Stromal cell of bone marrow (primary cell): ENCODE data around the gene TCF7L1.
"Not testable (repeated sequence)": the region's sequence is repeated elsewhere in the genome, so short reads cannot be mapped to it uniquely, and the experiment has no call there.

ENCODE experiments used
- DNase-seq: peaks from one replicate; pipeline ENCODE4 v3.0.0-alpha.2; 2012; ENCODE audit warnings: low read depth

Gene TCF7L1

GRCh38 chr2:85184990-85185389 is 51.8 kb downstream of the TCF7L1 start:
- no peak for DNase-seq

DNA sequence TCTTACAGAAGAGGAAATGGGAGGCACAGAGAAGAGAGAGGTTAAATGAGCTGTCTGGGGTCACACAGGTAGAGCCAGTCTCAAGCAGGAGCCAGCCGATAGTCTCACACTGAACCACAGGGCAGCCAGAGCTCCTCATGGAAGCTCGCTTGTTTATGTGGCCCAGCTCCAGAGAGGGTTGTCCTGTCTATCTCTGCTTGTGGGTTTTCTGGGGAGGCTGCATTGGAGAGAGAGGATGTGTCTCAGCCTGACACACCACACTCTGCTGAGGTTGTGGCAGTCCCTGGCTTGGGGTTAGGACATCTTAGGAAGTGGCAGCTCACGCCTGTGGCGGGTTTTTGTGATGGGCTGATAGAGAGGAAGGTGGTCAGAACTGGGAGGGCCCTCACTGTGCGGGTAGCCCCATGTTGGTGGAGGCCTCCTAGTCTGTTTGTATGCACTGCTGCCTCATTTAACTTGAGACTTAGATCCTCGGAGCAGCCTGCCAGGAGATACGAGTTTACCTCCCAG is 52.3 kb downstream of the TCF7L1 start:
- no peak for DNase-seq

- DNase-seq, result no peak
These were observed 53.9 kb downstream of the TCF7L1 start for GRCh38 chr2:85187069-85187468.

- DNase-seq, result no peak
These were observed 55.7 kb downstream of the TCF7L1 start for GRCh38 chr2:85188852-85189251.

DNA sequence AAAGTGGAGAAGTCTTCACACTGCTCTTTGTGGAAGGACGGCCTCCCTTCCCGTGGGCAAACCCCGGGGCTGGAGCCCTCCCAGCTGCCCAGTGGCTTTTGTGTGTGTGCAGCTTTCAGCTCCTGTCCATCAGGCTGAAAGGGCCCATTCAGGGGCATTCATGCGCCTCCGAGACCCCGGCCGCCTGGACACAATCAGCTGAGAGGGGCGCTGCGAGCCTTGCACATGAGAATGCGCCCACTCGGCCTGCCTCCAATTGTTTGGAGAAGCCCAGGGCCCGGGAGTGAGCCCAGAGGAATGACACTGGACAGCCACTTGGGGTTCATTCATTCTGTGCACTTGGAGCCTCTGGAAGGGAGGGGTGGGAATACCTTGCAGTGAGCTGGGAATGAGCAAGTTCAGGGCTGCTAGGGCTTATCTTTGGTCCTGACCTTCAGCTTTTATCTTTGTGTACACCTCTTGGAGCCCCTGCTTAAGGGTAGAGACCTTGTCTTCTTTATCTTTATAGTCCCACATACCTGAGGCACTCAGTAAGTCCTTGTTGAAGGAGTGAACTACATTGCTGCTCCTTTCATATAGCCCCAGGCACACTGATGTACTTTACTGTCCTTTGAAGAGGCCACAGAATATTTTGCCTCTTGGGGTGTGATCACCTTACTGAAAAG is 56.5 kb downstream of the TCF7L1 start:
- no peak for DNase-seq

DNA sequence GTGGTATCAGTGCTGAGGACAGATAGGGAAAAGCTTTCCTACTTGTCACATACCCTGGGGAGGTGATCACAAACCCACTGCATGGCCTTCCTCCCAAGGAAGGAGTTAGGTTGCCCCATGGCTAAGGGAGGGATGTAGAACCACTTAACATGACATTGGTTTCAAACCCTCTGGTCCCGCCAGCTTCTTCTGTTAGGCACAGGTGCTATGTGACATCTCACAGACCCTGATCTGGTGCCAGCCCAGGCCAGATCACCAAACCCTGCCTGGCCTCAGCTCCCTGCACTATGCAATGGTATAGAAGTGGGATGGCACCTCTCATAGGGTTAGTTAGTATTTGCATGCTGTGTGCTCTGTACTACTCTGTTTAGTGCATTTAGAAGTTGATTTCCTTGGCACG is 58.0 kb downstream of the TCF7L1 start:
- DNase-seq, result no peak

GRCh38 chr2:85194780-85195480 is 61.7 kb downstream of the TCF7L1 start:
- DNase-seq, result no peak

GRCh38 chr2:85195956-85196355 is 62.8 kb downstream of the TCF7L1 start:
- DNase-seq, result no peak

DNA sequence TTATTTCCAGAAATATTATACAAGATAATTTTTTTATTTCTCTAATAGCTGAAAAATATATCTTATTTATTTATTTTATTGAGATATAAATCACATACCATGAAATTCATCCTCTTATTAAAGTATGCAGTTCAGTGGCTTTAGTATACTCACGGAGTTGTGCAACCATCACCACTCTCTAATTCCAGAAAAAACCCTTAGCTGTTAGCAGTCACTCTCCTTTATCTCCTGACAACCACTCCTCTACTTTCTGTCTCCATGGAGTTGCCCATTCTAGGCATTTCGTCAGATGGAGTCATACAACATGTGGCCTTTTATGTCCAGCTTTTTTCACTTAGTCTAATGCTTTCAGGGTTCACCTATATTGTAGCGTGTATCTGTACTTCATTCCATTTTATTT is 66.5 kb downstream of the TCF7L1 start:
- DNase-seq, result peak; percentile 44

- no peak for DNase-seq
These were observed 76.7 kb downstream of the TCF7L1 start for GRCh38 chr2:85209887-85210286.

DNA sequence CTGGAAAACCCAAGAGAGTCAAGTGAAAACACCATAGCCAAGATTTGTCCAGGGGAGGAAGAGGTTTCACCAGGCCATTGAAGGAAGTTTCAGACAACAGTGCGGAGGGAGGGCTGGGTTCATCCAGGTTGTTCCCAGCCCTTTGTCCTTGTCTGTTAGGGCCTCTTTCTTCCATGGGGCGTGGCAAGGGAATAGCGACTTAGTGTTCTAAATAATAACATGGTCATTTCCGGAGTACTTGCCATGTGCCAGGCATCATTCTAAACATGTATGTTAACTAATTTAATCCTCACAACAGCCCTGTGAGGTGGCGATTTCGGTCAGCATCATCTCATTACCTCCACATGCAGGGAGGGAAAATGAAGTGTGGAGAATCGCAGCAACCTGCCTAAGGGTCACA is 77.3 kb downstream of the TCF7L1 start:
- DNase-seq, result no peak

GRCh38 chr2:85211606-85212005 is 78.4 kb downstream of the TCF7L1 start:
- DNase-seq, result not testable (repeated sequence)

- no peak for DNase-seq
These were observed 79.6 kb downstream of the TCF7L1 start for GRCh38 chr2:85212841-85213240.

DNA sequence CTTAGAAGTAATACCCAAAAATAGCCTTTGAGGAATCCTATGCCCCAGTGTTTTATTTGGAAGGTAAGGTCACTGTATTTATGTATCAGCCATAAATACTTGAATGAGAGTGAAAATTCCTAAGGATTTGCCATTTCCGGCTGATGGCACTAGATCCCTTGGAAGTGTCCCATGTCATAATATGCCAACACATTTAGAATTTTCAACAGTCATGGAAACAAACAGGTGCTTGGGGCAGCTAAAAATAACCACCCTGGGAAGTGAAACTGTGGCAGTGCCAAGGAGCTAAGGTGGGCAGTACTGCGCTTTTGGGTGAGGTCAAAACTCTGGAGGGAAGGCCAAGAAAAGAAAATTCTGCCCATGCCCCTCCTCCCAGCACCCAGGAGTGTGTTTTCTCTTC is 80.2 kb downstream of the TCF7L1 start:
- DNase-seq, result no peak

GRCh38 chr2:85213901-85214512 is 80.8 kb downstream of the TCF7L1 start:
- no peak for DNase-seq

DNA sequence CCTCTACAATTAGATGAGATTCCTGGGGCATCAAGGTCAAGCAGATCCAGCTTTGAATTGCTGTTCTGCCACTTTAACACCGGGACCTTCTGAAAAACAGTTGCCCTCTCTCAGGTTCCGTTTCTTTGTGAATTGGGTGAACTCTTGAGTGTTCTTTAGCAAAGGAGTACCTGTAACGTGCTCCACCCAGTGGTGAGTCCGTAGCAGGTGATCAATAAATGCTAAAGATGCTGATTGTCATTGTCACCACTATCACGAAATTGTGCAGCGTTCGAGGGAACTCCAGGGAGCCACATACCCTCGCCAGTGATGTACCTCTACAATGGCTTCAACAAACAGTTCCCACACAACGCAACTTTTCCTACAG is 81.9 kb downstream of the TCF7L1 start:
- DNase-seq, result no peak

- peak; percentile 83 for DNase-seq
These were observed 82.5 kb downstream of the TCF7L1 start for GRCh38 chr2:85215448-85216401.

DNA sequence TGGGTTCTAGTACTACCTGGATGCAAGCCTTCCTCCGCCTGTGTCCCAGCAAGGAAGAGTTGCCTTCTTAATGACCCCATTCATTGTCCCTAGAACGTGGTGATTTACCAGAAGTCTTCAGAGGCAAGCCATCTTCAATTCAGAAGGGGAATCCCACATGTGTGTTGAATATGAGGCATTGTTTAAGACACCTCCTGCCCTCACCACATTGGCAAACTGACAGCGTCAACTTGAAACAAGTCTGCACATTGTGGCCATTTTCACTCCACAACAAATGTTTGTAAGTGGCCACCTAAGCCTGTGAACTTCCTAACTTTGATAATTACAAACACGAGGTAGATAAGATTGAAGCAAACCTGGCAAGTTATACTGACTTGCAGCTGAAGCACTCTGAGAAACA is 83.7 kb downstream of the TCF7L1 start:
- DNase-seq, result no peak

DNA sequence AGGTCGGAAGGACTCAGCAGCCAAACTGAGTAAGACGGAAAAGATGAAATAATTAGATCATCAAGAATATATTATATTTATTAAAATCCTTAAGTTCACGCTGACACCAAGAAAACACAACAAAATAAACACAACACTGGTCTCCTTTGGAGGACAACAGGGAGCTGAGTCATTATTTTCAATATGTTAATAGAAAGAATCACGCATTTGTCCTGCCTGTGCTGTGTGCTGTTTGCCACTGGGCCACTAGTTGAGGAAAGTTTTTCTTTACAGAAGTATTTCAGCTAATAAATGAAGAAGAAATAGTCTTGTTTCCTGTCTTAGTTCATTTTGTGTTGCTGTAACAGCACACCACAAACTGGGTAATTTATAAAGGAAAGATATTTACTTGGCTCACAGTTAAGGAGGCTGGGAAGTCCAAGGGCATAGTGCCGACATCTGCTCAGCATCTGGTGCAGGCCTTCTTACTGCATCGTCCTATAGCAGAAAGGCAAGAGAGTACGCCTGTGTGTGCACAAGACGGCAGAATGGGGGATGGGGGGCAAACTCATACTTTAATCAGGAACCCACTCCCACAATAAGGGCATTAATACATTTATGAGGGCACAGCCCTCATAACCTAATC is 88.0 kb downstream of the TCF7L1 start:
- no peak for DNase-seq

- no peak for DNase-seq
These were observed 89.6 kb downstream of the TCF7L1 start for GRCh38 chr2:85222792-85223191.

- no peak for DNase-seq
These were observed 93.6 kb downstream of the TCF7L1 start for GRCh38 chr2:85226783-85227182.
